Stimulated activated naive CD8-positive, alpha-beta T cell treated with anti-CD3 and anti-CD28 coated beads, Interleukin-15, Interleukin-2, amounts not matched to agents 100 ng/mL and 50 ng/mL, for 24 hours (primary cell): ENCODE measurements around the gene DDO.
A peak's percentile ranks its signal among the peaks of the same experiment; 100 is the strongest.
"Not testable (repeated sequence)": the region's sequence is repeated elsewhere in the genome, so short reads cannot be mapped to it uniquely, and the experiment has no call there.

Source experiments
- H3K27ac Mint-ChIP-seq: one replicate; pipeline ENCODE4 v1.8.0; 2021; ENCODE audit warnings: mild to moderate bottlenecking, mixed read lengths
- H3K27me3 Mint-ChIP-seq: one replicate; pipeline ENCODE4 v1.8.0; 2021; ENCODE audit warnings: mixed read lengths
- H3K36me3 Mint-ChIP-seq: one replicate; pipeline ENCODE4 v1.8.0; 2021; ENCODE audit warnings: low read depth, mixed read lengths
- H3K4me1 Mint-ChIP-seq: one replicate; pipeline ENCODE4 v1.8.0; 2021; ENCODE audit warnings: low read depth, mixed read lengths
- H3K4me3 Mint-ChIP-seq: one replicate; pipeline ENCODE4 v1.8.0; 2021; ENCODE audit warnings: mild to moderate bottlenecking, mixed read lengths
- H3K9me3 Mint-ChIP-seq: one replicate; pipeline ENCODE4 v1.8.0; 2021; ENCODE audit warnings: mixed read lengths

Gene DDO

GRCh38 chr6:110415086-110415916 lies at the start of gene DDO:
Gene DDO, minus strand, starts transcription at chr6:110415575. Its CDS starts 2,113 bp downstream, at chr6:110413462.
- Mint-ChIP-seq H3K36me3 (no peaks in the 10 kb centered on the region), H3K4me3 (no peak within 1 kb of the TSS), H3K27me3 (peaks cover 10% of the 10 kb centered on the region), H3K9me3 (no peaks in the 10 kb centered on the region), H3K27ac (no peak within 1 kb of the TSS), H3K4me1 (no peaks in the 10 kb centered on the region)

- Mint-ChIP-seq H3K9me3 (peaks cover 18% of the 10 kb centered on the region), H3K27ac (no peak overlapping the region), H3K27me3 (peaks cover 10% of the 10 kb centered on the region), H3K36me3 (no peaks in the 10 kb centered on the region), H3K4me3 (no peak overlapping the region), H3K4me1 (no peaks in the 10 kb centered on the region)
These were observed 47.6 kb upstream of the DDO start for GRCh38 chr6:110462884-110463481.

GRCh38 chr6:110461376-110461775 lies 46.0 kb upstream of the DDO start:
- no peak overlapping the region for H3K27ac Mint-ChIP-seq
- H3K36me3 Mint-ChIP-seq: no peaks in the 10 kb centered on the region
- no peak overlapping the region for H3K4me3 Mint-ChIP-seq
- no peaks in the 10 kb centered on the region for H3K4me1 Mint-ChIP-seq
- H3K9me3 Mint-ChIP-seq: peaks cover 18% of the 10 kb centered on the region
- H3K27me3 Mint-ChIP-seq: peaks cover 8% of the 10 kb centered on the region

GRCh38 chr6:110459137-110459536 lies 43.8 kb upstream of the DDO start:
- H3K36me3 Mint-ChIP-seq: no peaks in the 10 kb centered on the region
- H3K4me3 Mint-ChIP-seq: no peak overlapping the region
- H3K27ac Mint-ChIP-seq: no peak overlapping the region
- peaks cover 18% of the 10 kb centered on the region for H3K9me3 Mint-ChIP-seq
- peaks cover 8% of the 10 kb centered on the region for H3K27me3 Mint-ChIP-seq
- no peaks in the 10 kb centered on the region for H3K4me1 Mint-ChIP-seq

- H3K9me3 Mint-ChIP-seq: peaks cover 14% of the 10 kb centered on the region
- no peaks in the 10 kb centered on the region for H3K4me1 Mint-ChIP-seq
- no peak overlapping the region for H3K27ac Mint-ChIP-seq
- no peak overlapping the region for H3K4me3 Mint-ChIP-seq
- peaks cover 8% of the 10 kb centered on the region for H3K27me3 Mint-ChIP-seq
- no peaks in the 10 kb centered on the region for H3K36me3 Mint-ChIP-seq
These were observed 43.1 kb upstream of the DDO start for GRCh38 chr6:110458476-110458875.

- H3K4me3 Mint-ChIP-seq, H3K27ac Mint-ChIP-seq, H3K36me3 Mint-ChIP-seq, H3K4me1 Mint-ChIP-seq: not testable (repeated sequence)
- H3K9me3 Mint-ChIP-seq: peaks cover 14% of the 10 kb centered on the region
- H3K27me3 Mint-ChIP-seq: peaks cover 11% of the 10 kb centered on the region
These were observed 42.3 kb upstream of the DDO start for GRCh38 chr6:110457567-110458175.

GRCh38 chr6:110456694-110457093 lies 41.3 kb upstream of the DDO start:
- Mint-ChIP-seq H3K36me3 (no peaks in the 10 kb centered on the region), H3K4me1 (no peaks in the 10 kb centered on the region), H3K9me3 (peaks cover 10% of the 10 kb centered on the region), H3K27ac (no peak overlapping the region), H3K4me3 (no peak overlapping the region), H3K27me3 (peaks cover 12% of the 10 kb centered on the region)

GRCh38 chr6:110449541-110449895 lies 34.1 kb upstream of the DDO start:
- H3K27ac Mint-ChIP-seq: no peak overlapping the region
- H3K27me3 Mint-ChIP-seq: peaks cover 10% of the 10 kb centered on the region
- no peak overlapping the region for H3K4me3 Mint-ChIP-seq
- no peaks in the 10 kb centered on the region for H3K4me1 Mint-ChIP-seq
- H3K9me3 Mint-ChIP-seq: no peaks in the 10 kb centered on the region
- H3K36me3 Mint-ChIP-seq: no peaks in the 10 kb centered on the region

GRCh38 chr6:110448846-110449540 lies 33.6 kb upstream of the DDO start:
- Mint-ChIP-seq H3K27me3 (peaks cover 10% of the 10 kb centered on the region), H3K27ac (no peak overlapping the region), H3K4me3 (no peak overlapping the region), H3K36me3 (no peaks in the 10 kb centered on the region), H3K9me3 (no peaks in the 10 kb centered on the region), H3K4me1 (no peaks in the 10 kb centered on the region)

GRCh38 chr6:110447761-110448160 lies 32.4 kb upstream of the DDO start:
- Mint-ChIP-seq H3K36me3 (no peaks in the 10 kb centered on the region), H3K27ac (no peak overlapping the region), H3K4me1 (no peaks in the 10 kb centered on the region), H3K4me3 (no peak overlapping the region), H3K9me3 (no peaks in the 10 kb centered on the region), H3K27me3 (peaks cover 8% of the 10 kb centered on the region)

GRCh38 chr6:110446405-110446804 lies 31.0 kb upstream of the DDO start:
- no peaks in the 10 kb centered on the region for H3K9me3 Mint-ChIP-seq
- peaks cover 4% of the 10 kb centered on the region for H3K27me3 Mint-ChIP-seq
- H3K36me3 Mint-ChIP-seq: no peaks in the 10 kb centered on the region
- H3K4me3 Mint-ChIP-seq: no peak overlapping the region
- no peak overlapping the region for H3K27ac Mint-ChIP-seq
- no peaks in the 10 kb centered on the region for H3K4me1 Mint-ChIP-seq

- peaks cover 15% of the 10 kb centered on the region for H3K27me3 Mint-ChIP-seq
- peak overlapping the region; percentile 36 for H3K27ac Mint-ChIP-seq
- no peaks in the 10 kb centered on the region for H3K4me1 Mint-ChIP-seq
- H3K36me3 Mint-ChIP-seq: no peaks in the 10 kb centered on the region
- H3K9me3 Mint-ChIP-seq: no peaks in the 10 kb centered on the region
- H3K4me3 Mint-ChIP-seq: no peak overlapping the region
These were observed 24.7 kb upstream of the DDO start for GRCh38 chr6:110440026-110440425.

GRCh38 chr6:110439356-110439755 lies 24.0 kb upstream of the DDO start:
- H3K27me3 Mint-ChIP-seq: peaks cover 12% of the 10 kb centered on the region
- no peaks in the 10 kb centered on the region for H3K9me3 Mint-ChIP-seq
- H3K4me3 Mint-ChIP-seq: no peak overlapping the region
- no peak overlapping the region for H3K27ac Mint-ChIP-seq
- H3K36me3 Mint-ChIP-seq: no peaks in the 10 kb centered on the region
- H3K4me1 Mint-ChIP-seq: no peaks in the 10 kb centered on the region

- H3K9me3 Mint-ChIP-seq: no peaks in the 10 kb centered on the region
- no peaks in the 10 kb centered on the region for H3K4me1 Mint-ChIP-seq
- peaks cover 9% of the 10 kb centered on the region for H3K27me3 Mint-ChIP-seq
- H3K36me3 Mint-ChIP-seq: no peaks in the 10 kb centered on the region
- no peak overlapping the region for H3K27ac Mint-ChIP-seq
- H3K4me3 Mint-ChIP-seq: no peak overlapping the region
These were observed 19.7 kb upstream of the DDO start for GRCh38 chr6:110434961-110435602.
